ENCODE measurements around the gene E2F1. TPM values are rescaled to one million over a fixed set of nuclear protein-coding genes. Genes with fewer than 3 reads are reported as not detected.
"Not testable (repeated sequence)": the region's sequence is repeated elsewhere in the genome, so short reads cannot be mapped to it uniquely, and the experiment has no call there.

The E2F1 gene
- total RNA-seq, 1 experiment from 2014 or later, result 62.1 TPM

GRCh38 chr20:33649201-33649681, 36.9 kb downstream of the E2F1 start:
- H3K4me3 ChIP-seq, result no peak overlapping the region
- H3K27me3 ChIP-seq (replicated peaks), result no peaks in the 10 kb centered on the region
- no peak overlapping the region for H3K27ac ChIP-seq
- peaks cover 7% of the 10 kb centered on the region; the same call in 1 of the 2 replicates for H3K4me1 ChIP-seq (replicated peaks)
- DNase-seq (ENCODE audit: low read depth in 1 of 2, low spot score in 2 of 2), result no peak
- peaks cover 24% of the 10 kb centered on the region for H3K36me3 ChIP-seq
- H3K9me3 ChIP-seq (replicated peaks), result no peaks in the 10 kb centered on the region

GRCh38 chr20:33648396-33649004, 37.7 kb downstream of the E2F1 start:
- Histone ChIP-seq H3K36me3 (peaks cover 28% of the 10 kb centered on the region), H3K27me3 (replicated peaks) (no peaks in the 10 kb centered on the region), H3K27ac (no peak overlapping the region), H3K9me3 (replicated peaks) (no peaks in the 10 kb centered on the region), H3K4me1 (replicated peaks) (peaks cover 6% of the 10 kb centered on the region; the same call in 1 of the 2 replicates), H3K4me3 (no peak overlapping the region)
- DNase-seq (ENCODE audit: low read depth in 1 of 2, low spot score in 2 of 2), result no peak

GRCh38 chr20:33647603-33648395, 38.4 kb downstream of the E2F1 start:
- Histone ChIP-seq H3K27me3 (replicated peaks) (no peaks in the 10 kb centered on the region), H3K4me1 (replicated peaks) (peaks cover 4% of the 10 kb centered on the region; the same call in 1 of the 2 replicates), H3K27ac (no peak overlapping the region), H3K36me3 (peaks cover 28% of the 10 kb centered on the region), H3K4me3 (no peak overlapping the region), H3K9me3 (replicated peaks) (no peaks in the 10 kb centered on the region)
- no peak for DNase-seq (ENCODE audit: low read depth in 1 of 2, low spot score in 2 of 2)

GRCh38 chr20:33646959-33647602, 39.1 kb downstream of the E2F1 start:
- H3K27ac ChIP-seq, result not testable (repeated sequence)

GRCh38 chr20:33646191-33646590, 40.0 kb downstream of the E2F1 start:
- no peaks in the 10 kb centered on the region for H3K9me3 ChIP-seq (replicated peaks)
- no peaks in the 10 kb centered on the region for H3K27me3 ChIP-seq (replicated peaks)
- no peak for DNase-seq (ENCODE audit: low read depth in 1 of 2, low spot score in 2 of 2)
- no peak overlapping the region for H3K4me3 ChIP-seq
- peaks cover 32% of the 10 kb centered on the region for H3K36me3 ChIP-seq
- peaks cover 4% of the 10 kb centered on the region; the same call in 1 of the 2 replicates for H3K4me1 ChIP-seq (replicated peaks)
- H3K27ac ChIP-seq, result no peak overlapping the region

More at GRCh38 chr20:33646959-33647602, 39.1 kb downstream of the E2F1 start:
- H3K4me1 ChIP-seq (replicated peaks); H3K27me3 ChIP-seq (replicated peaks); H3K9me3 ChIP-seq (replicated peaks); H3K4me3 ChIP-seq; DNase-seq (ENCODE audit: low read depth in 1 of 2, low spot score in 2 of 2): not testable (repeated sequence)
- H3K36me3 ChIP-seq, result peaks cover 31% of the 10 kb centered on the region

GRCh38 chr20:33645396-33645795, 40.8 kb downstream of the E2F1 start:
- no peaks in the 10 kb centered on the region for H3K27me3 ChIP-seq (replicated peaks)
- peaks cover 35% of the 10 kb centered on the region for H3K36me3 ChIP-seq
- H3K4me3 ChIP-seq, result no peak overlapping the region
- no peak for DNase-seq (ENCODE audit: low read depth in 1 of 2, low spot score in 2 of 2)
- H3K9me3 ChIP-seq (replicated peaks), result no peaks in the 10 kb centered on the region
- no peak overlapping the region for H3K27ac ChIP-seq
- H3K4me1 ChIP-seq (replicated peaks), result peaks cover 4% of the 10 kb centered on the region; the same call in 1 of the 2 replicates

GRCh38 chr20:33645072-33645358, 41.2 kb downstream of the E2F1 start:
- H3K4me3 ChIP-seq, result no peak overlapping the region
- peaks cover 38% of the 10 kb centered on the region for H3K36me3 ChIP-seq
- H3K4me1 ChIP-seq (replicated peaks), result peaks cover 4% of the 10 kb centered on the region; the same call in 1 of the 2 replicates
- H3K27ac ChIP-seq, result no peak overlapping the region
- DNase-seq (ENCODE audit: low read depth in 1 of 2, low spot score in 2 of 2), result no peak
- H3K27me3 ChIP-seq (replicated peaks), result no peaks in the 10 kb centered on the region
- no peaks in the 10 kb centered on the region for H3K9me3 ChIP-seq (replicated peaks)

- Histone ChIP-seq H3K27me3 (replicated peaks) (no peaks in the 10 kb centered on the region), H3K4me3 (no peak overlapping the region), H3K36me3 (peaks cover 38% of the 10 kb centered on the region), H3K4me1 (replicated peaks) (peaks cover 3% of the 10 kb centered on the region; the same call in 1 of the 2 replicates), H3K27ac (no peak overlapping the region), H3K9me3 (replicated peaks) (no peaks in the 10 kb centered on the region)
- DNase-seq (ENCODE audit: low read depth in 1 of 2, low spot score in 2 of 2), result no peak
Measured at GRCh38 chr20:33644313-33645071, 41.7 kb downstream of the E2F1 start.

- DNase-seq (ENCODE audit: low read depth in 1 of 2, low spot score in 2 of 2), result no peak
- Histone ChIP-seq H3K36me3 (peaks cover 42% of the 10 kb centered on the region), H3K4me1 (replicated peaks) (no peaks in the 10 kb centered on the region), H3K27me3 (replicated peaks) (no peaks in the 10 kb centered on the region), H3K9me3 (replicated peaks) (no peaks in the 10 kb centered on the region; the same call in 1 of the 2 replicates), H3K27ac (no peak overlapping the region), H3K4me3 (no peak overlapping the region)
Measured at GRCh38 chr20:33640287-33640686, 45.9 kb downstream of the E2F1 start.

- Histone ChIP-seq H3K36me3 (peaks cover 28% of the 10 kb centered on the region), H3K4me1 (replicated peaks) (no peaks in the 10 kb centered on the region), H3K27me3 (replicated peaks) (no peaks in the 10 kb centered on the region), H3K27ac (no peak overlapping the region), H3K4me3 (no peak overlapping the region), H3K9me3 (replicated peaks) (no peaks in the 10 kb centered on the region; the same call in 1 of the 2 replicates)
- no peak for DNase-seq (ENCODE audit: low read depth in 1 of 2, low spot score in 2 of 2)
Measured at GRCh38 chr20:33636776-33637175, 49.4 kb downstream of the E2F1 start.

GRCh38 chr20:33635341-33635740, 50.8 kb downstream of the E2F1 start:
- no peak for DNase-seq (ENCODE audit: low read depth in 1 of 2, low spot score in 2 of 2)
- Histone ChIP-seq H3K27ac (no peak overlapping the region), H3K9me3 (replicated peaks) (no peaks in the 10 kb centered on the region; the same call in 1 of the 2 replicates), H3K4me3 (no peak overlapping the region), H3K36me3 (peaks cover 31% of the 10 kb centered on the region), H3K4me1 (replicated peaks) (no peaks in the 10 kb centered on the region), H3K27me3 (replicated peaks) (no peaks in the 10 kb centered on the region)

- peaks cover 31% of the 10 kb centered on the region for H3K36me3 ChIP-seq
- not testable (repeated sequence) for H3K4me3 ChIP-seq; H3K9me3 ChIP-seq (replicated peaks); H3K27me3 ChIP-seq (replicated peaks); DNase-seq (ENCODE audit: low read depth in 1 of 2, low spot score in 2 of 2); H3K27ac ChIP-seq; H3K4me1 ChIP-seq (replicated peaks)
Measured at GRCh38 chr20:33631910-33632309, 54.3 kb downstream of the E2F1 start.

GRCh38 chr20:33630507-33630906, 55.7 kb downstream of the E2F1 start:
- Histone ChIP-seq H3K36me3 (peaks cover 25% of the 10 kb centered on the region), H3K27ac (no peak overlapping the region), H3K4me3 (no peak overlapping the region), H3K27me3 (replicated peaks) (no peaks in the 10 kb centered on the region), H3K9me3 (replicated peaks) (no peaks in the 10 kb centered on the region), H3K4me1 (replicated peaks) (no peaks in the 10 kb centered on the region)
- no peak for DNase-seq (ENCODE audit: low read depth in 1 of 2, low spot score in 2 of 2)

Data from SJSA1 (cell line).